ENCODE measurements around the gene ACTR2.

Gene ACTR2

DNA sequence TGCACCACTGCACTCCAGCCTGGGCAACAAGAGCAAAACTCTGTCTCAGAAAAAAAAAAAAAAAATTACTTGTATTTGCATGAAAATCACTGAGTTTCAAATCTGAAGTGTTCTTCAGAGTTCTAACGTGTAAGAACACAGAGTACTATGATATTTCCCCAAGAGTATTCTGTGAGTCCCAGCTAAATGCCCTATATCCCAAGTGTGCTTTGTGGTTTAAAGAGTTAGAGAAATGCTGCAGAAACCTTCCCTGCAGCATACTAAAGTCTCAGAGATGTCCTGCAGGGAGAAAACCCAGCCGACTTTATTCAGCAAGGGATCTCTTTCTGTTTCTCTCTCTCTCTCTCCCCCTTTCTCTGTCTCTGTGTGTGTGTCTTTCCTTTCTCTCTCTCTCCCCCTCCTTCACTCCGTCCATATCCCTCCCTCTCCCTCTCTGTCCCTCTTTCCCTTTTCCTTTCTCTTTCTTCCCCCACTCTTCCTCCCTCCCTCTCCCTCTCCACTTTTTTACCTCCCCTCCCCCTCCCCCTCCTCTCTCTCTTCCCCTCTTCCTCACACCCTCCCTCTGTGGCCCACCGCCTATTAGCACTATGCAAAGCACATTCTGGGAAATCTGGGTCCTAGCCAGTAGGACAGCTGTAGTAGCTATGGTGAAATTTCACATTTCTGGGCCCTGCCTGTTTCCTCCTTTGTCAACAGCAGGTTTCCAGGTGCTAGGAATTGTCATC, 54.2 kb downstream of the ACTR2 start:
- no peak for DNase-seq

DNA sequence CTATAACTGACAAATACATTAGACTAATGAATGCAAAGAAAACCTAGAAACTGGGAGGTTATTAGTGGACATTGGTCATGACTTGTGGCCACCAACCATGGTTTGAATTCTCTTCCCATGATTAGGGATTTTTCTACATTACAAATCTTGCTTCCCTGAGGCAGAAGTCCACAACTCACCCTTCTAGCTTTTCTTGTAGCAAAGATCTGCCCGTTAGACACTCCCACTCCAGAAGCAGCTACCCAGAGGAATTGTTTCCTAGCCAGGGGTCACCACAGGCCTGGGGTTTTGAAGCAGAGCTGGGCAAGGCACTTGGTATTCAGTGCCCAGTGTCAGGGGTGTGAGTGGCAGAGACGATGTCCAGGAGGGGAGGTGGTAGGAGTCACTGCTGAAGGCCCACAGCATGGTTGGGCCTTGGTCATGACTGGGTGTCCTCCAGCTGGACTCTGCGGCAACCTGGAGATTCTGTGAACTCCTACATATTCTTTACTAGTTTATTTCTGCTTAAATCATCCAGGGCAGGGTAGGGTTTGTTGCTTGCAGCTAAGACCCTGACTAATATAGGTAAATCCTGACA, 54.9 kb downstream of the ACTR2 start:
- no peak for DNase-seq

DNA sequence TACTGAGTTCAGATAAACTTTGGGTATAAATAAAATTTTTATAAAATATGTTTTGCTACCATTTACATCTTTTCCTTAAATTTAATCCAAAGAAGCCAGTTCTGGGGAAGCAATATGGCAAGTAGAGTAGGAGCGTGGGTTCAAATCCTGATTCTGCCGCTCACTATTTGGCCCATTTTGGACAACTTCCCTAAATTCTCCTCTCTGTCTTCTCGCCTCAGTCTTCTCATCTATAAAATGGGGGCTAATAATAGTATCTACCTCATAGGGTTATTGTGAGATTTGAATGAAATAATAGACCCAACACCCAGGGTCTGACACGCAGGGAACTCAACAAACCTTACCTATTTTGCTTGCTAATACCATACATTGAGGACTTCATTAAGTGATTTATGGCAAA, 59.7 kb downstream of the ACTR2 start:
- no peak for DNase-seq

DNA sequence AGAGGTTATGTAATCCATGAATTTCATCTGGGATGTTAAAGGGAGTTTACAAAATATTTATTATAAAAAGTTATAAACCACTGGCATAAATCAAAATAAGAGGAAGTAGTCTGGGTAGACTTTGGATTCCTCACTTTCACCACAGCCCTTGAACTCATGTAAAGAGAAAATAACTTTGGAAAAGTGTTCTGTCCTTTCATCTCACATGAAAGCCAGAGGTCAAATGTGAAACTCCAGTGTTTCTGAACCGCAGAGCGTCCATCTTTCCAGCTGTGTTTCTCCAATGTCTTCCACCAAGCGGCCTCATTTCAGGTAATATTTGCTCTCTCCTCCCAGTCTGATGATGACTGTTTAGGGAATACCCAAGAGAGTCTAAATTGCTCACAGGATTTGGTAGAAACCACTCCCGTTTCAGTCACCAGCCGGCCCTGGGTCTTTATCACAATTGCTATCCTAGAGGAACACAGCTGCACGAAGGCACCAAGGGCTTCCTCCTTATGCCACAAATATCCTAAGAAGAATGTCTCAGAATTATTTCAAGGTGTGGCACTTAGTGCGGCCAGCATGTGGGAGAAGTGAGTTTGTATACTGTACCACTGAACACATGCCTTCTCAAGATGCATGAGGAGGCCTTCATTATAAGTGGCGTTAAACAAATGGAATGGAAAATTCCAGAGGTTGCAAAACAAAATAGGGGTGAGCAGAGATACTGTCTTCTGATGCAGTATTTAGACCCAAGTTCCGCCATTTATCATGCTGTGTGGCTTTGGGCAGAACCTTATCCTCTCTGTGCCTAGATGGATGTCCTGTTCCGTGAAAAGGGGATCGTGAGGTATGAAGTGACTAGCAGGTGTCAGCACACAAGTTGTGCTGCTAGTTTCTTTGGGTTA, 63.8 kb downstream of the ACTR2 start:
- DNase-seq, result no peak

DNA sequence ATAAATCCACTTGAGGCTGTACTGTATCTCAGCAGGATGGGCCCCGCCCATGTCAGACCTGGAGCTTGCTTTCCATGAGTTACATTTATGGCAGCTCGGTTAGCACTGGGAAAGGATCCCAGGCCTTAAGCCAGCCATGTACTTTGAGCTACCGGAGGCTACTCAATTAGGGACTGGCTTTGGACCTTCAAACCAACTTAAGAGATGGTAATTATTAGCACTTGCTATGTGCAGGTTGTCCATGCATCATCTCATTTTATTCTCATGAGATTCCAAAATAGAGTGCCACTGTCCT, 64.4 kb downstream of the ACTR2 start:
- DNase-seq, result no peak

DNA sequence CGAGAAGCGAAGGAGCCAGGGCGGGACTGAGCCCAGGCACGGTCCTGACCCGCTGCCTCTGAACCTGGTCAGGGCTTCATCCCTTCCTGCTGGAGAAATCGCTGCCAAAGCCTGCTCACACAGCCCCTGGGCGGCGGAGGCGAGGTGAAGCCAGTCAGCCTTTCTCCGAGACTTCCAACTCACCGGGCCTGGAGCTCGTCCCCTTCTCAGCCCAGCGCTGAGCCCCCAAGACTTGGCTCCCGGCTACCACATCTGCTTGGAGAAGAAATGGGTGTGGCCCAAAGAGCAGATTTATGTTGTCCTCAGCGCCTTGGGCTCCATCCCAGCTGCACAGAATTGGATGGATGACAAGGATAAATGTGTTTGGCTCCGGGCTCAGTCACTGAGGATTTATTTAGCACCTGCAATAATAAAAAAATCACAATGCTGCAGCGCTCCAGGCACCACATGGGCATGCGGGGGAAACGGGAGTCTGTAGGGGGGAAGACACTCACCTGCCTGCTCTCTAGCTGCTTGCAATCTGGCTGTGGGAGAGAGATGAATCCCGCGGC, 64.9 kb downstream of the ACTR2 start:
- no peak for DNase-seq

DNA sequence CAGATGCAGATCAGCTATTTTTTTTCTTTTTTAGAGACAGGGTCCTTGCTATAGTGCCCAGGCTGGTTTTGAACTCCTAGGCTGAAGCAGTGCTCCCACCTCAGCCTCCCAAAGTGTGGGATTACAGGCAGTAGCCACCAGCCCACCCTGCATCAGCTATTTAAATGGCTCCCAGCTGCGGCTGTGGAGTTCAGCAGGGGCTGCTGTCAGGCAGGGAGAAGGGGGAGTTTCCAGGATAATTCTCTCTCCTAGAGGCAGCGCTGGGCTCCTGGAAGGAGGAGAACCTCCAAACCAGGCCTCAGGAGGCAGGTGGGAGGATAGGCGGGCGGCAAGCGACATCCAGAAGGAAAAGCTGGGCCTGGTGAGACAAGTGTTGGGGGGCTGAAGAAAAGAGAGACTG, 65.7 kb downstream of the ACTR2 start:
- no peak for DNase-seq

DNA sequence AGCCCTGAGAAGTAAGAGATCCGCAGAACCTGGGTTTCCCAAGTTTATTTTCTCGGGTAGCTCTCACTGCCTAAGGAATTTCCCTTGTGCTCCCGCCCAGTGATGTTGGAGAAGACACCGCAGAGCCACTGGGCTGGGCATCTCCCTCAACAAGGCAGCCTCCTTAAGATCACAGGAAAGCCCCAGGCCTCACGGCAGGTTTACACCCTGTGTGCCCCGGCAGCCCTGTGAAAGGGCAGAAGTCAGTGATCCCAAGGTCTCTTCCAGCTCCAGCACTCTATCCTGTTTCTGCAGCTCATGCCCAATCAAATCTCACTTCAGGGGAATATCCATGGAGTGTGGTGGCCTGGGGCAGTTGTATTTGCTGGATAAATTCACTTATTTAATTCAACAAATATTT, 66.5 kb downstream of the ACTR2 start:
- no peak for DNase-seq

DNA sequence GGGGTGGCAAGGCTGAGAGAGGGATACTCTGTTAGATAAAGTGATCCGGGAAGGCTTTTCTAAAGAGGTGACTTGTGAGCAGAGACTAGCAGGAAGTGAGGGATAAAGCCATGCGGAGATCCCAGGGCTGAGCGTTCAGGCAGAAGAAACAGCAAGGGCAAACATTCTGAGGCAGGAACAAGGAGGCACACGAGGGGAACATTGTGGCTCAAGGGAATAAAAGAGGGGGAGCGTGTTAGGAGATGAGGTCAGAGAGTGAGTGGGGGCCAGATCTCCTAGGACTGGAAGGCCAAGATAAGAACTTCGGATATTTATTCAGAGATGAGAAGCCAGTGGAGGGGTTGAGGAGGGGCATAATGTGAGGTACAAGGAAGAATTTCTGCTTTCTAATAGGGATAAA, 67.1 kb downstream of the ACTR2 start:
- DNase-seq, result no peak

DNA sequence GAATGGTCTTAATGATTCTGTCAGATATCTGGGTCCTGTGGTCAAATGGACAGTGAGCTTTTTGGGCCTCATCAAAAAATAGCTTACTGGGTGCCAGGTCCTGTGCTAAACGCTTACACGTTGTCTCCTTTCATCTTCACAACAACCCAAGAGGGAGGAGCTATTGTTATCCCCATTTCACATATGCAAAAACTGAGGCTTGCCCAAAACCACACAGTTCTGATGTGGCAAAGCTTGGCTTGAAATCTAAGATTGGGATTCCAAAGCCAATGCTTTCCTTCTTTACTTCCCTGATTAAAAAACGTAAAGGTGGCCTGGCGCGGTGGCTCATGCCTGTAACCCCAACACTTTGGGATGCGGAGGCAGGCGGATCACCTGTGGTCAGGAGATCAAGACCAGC, 69.3 kb downstream of the ACTR2 start:
- no peak for DNase-seq

DNA sequence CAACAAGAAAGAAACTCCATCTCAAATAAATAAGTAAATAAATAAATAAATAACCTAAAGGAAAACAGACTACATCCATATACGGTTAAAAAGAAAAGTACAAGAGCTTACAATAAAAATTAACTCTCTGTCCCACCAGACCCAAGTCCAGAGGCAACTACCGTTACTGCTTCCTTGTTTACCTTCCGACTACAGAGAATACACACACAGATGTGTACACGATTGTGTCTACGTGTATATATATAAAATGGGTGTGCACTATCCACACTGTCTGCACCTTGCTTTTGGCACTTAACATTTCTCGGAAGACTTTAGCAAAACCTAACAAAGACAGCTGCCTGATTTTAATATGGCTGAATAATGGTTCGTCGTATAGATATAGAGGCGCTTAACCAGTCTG, 69.9 kb downstream of the ACTR2 start:
- no peak for DNase-seq

DNA sequence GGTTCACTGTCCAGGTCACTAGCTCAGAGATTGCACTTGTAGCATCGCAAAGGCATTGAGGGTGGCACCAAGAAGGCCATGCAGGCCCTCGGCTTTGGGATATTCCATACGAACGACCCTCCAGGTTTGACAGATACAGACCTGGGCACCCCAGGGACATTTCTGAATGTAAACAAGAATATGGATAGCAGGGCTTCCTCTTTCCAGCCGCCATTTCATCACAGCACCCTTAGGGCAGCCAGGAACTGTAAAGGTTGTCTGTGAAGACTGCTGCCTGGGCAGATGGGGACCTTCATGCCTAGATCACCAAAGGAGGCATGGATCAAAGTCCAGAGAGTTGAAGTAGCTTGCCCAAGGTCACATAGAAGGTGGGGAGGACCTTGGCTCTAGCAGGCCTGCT, 70.5 kb downstream of the ACTR2 start:
- DNase-seq, result no peak

DNA sequence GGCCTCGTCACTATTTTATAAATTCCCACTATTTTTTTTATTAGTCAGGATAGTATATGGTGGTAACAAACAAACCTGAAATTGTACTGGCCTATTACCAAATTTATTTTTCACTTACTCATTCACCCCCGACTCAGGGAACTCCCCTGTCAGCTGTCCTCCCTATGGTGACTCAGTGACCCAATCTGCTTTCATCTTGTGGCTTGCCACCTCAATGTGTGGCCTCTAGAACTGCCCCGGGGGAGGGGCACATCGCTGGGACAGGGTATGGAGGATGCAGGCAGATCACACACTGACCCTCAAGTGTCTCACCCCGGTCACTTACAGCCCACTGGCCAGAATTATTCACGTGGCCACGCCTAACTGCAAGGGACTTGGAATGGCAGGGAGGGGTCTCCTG, 71.6 kb downstream of the ACTR2 start:
- peak; percentile 27 for DNase-seq

DNA sequence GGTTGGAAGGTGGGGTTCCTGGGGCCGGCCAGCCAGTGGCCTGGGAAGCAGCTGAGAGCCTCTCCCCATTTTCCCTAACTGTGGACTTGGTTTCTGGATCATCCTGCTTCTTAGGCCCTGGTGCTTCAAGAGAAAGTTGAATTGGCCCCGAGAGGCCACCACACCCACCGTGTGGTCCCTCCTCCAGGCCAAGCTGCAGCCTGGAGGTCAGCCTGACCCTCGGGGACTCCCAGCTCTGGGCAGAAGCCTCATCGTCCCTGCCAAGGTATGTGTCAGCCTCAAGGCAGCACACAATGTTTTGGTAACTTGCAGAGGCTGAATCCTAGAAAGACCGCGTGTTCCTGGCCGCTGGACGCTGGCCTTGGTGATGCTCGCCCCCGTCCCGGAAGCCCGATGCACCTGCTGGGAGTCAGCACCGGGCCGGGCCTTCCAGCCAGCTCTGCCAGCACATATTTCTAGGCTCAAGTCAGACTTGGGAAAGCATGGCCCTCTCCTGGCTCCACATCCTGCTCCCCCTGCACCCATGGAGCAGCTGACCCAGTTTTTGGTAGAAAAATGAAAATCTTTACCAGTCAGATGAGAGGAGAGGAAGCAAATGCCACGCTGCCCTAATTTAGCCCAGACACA, 72.6 kb downstream of the ACTR2 start:
- DNase-seq, result no peak

DNA sequence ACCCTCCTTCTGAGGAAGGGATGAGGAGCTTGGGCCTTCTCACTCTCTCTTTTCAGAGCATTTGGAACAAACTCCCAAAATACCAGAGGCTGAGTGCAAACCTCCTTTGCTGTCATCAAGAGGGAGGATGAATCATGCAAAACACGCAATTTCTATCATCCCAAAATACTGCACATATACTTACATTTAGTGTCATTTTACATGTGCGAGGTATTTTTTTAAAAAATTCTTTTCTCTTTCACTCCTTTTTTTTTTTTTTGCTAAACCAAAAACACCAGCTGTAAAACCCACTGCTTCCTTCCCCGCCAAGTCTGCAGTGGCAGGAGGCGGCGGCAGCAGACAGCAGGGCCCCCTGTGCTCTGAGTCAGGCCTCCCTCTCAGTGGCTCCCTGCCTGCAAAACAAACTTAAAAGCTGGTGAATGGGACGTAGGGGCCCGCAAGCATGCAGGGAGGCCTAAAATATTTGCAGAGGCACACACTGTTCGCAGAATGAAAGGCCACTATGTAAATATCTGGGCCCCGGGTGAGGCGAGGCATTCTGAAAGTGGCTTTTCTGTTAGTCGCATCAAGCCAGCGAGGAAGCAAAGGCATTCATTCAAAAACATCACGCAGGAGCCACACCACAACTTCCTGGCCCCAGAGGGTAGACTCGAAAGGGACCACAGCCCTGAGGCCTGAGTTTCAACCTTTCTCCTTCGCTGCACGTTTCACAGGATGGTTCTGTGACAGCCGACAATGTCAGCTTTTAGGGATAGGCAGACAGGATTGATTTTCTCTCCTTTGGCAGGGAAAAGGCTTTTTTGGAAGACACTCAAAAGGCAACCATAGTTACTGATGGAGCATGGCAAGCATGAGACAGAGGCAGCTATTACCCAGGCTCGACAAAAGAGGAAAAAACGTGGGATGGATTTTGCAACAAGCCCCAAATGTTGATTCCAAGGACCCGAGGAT, 73.4 kb downstream of the ACTR2 start:
- DNase-seq, result peak; percentile 43

DNA sequence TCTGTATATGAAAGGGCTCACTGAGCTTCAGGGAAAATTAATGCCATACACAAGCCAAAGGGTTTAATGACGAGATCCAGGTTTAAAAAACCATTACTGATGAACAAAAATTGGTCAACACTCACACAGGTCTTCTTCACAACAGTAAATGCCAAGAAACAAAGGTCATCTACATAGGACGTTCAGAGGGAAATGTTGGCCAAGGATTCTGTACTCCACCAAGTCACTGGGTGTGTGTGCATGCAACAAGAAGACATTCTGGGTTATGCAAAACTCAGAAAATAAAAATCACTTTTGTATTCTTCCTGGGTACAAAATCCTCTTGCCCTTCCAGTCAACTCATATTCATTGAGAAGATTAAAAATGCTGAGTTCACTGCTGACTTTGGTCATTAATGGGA, 78.3 kb downstream of the ACTR2 start:
- DNase-seq, result no peak

DNA sequence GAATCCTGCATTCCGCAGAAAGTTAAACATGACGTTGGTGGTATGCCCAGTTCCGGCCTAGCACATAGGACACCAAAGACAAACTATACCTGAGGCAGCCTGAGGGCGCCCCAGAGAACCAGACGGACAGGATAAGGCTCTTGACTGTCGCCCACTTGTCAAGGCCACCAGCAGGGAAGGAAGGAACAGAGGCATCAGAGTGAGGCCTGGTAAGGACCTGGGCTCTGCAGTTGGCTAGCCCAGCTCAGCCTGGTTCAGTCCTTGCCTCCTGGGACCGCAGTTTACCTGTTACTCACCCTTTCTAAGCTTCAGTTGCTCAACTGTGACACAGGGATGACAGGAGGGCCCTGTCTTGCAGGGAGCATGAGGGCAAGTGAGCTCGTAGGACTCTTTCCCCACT, 82.1 kb downstream of the ACTR2 start:
- DNase-seq, result no peak

DNA sequence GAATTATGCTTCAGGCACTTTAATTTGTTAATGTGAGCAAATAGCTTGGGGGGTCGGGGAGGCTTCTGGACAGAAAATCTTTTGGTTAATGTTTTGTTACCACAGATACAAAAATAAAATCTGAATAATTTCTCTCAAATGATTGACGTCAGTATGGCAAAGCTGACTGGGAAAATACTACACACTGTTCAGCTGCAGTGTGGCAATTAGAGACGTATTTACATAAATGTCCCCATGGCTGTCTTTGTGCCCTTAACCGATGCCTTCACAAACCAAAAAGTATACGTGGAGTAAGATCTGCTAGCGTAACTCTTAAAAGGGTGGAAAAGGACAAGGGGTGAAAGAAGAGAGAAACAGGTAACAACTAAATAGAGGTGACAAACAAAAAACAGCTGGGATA, 83.4 kb downstream of the ACTR2 start:
- no peak for DNase-seq

DNA sequence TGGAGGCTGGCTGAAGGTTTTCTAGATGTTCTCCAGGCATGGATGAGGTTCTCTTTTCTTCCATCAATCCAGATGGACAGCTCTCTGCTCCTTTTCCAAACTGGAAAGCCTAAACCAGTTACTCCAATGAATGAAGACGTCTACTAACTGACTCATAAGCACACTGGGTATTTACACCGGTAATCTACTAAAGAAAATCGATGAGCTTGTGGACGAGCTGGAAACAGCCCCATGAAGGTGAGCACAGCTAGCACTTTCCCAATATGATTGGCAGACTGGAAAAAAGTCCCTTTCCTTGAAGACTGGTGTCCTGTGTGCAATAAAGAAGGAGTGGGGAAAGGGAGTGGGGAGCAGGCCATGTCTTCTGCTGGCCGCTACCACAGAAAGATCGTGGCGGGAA, 84.0 kb downstream of the ACTR2 start:
- no peak for DNase-seq

DNA sequence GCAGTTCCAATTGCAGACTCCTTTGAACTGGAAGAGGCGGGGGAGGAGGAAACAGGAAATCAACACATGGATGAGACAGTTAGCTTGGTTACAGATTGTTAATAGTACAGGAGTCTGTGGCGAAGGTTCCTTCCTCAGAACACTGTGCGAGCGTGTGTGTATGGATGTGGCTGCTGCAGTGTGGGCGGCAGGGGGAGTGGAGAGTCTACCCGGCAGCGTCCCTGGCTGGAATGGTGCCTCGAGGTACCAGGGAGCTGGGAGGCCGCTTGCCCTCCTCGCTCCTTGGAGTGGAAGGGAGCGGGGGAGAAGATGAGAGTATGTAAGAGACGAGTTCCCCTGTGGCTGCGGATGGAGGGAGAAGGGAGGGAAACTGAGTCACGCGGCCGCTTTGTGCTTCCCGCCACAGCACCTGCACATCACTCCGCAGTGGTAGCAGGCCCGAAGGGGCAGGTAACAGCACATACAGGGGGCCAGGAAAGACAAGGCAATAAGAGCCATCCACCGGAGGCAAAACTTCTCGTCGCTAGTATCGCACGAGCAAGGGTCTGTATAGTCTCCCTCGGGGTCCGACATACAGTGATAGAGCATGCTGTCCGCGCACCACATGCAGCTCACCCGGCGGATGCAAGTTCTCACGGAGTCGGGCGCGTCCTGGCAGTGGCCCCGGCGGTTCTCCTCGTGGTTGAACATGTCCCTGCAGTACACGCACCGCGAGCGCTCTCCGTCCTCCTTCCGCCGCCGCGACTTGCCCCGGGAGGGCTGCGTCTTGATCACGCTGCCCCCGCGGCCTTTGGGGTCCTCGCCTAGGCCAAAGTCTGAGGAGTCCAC, 85.7 kb downstream of the ACTR2 start:
- no peak for DNase-seq

DNA sequence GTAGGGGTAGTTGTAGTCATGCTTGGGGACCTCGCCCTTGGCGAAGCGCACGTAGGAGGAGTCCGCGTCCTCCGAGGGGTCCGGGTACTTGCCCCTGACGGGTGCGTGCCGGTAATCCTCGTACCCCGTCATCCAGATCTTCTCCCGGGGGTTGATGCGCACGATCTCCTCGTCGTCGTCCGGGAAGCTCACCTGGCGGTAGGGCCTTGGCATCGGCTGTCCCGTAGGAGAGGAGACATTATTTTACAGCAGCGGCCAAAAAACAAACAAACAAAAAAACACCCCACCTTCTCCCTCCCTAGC, 86.3 kb downstream of the ACTR2 start:
- DNase-seq, result no peak
